ENCODE data around the gene NAPSA.
"Not testable (repeated sequence)": the region's sequence is repeated elsewhere in the genome, so short reads cannot be mapped to it uniquely, and the experiment has no call there.

Gene NAPSA

DNA sequence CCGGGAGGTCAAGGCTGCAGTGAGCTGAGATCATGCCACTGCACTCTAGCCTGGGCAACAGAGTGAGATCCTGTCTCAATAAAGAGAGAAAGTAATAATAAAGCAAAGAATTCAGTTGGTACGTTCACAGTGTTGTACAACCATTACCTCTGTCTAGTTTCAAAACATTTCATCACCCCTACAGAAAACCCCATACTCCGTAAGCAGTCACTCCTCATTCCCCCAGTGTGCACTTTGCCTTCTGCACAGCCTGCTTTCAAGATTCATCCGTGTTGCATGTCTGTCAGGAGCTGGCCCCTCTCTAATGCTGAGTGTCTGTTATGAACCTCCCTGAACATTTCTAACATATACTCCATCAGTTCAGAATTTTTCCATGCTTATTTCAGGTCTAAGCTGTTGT is 28.1 kb upstream of the NAPSA start:
- Mint-ChIP-seq H3K9me3 (no peaks in the 10 kb centered on the region), H3K27ac (no peak overlapping the region), H3K36me3 (ENCODE audit: low read depth) (peaks cover 34% of the 10 kb centered on the region), H3K4me1 (ENCODE audit: low read depth) (no peaks in the 10 kb centered on the region), H3K27me3 (ENCODE audit: low read depth) (no peaks in the 10 kb centered on the region), H3K4me3 (no peak overlapping the region)
- no peak for DNase-seq (ENCODE audit: low spot score)

DNA sequence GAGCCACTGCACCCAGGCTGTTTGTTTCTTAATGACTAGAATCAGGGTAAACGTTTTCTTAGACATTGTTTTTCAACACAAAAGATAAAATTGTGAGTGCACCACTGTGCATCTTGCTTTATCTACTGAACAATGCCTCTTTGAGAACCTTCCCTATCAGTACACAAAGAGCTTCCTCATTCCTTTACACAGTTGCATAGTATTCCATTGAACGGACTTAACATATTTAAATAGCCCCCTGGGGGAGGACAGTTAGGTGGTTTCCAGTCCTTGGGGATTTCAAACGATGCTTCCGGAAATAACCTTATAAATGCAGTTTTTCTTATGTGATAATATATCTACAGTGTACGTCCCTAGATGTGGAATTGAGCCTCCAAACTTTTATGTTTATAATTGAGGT is 27.3 kb upstream of the NAPSA start:
- Mint-ChIP-seq H3K36me3 (ENCODE audit: low read depth) (peaks cover 32% of the 10 kb centered on the region), H3K27ac (no peak overlapping the region), H3K9me3 (no peaks in the 10 kb centered on the region), H3K4me1 (ENCODE audit: low read depth) (no peaks in the 10 kb centered on the region), H3K4me3 (no peak overlapping the region), H3K27me3 (ENCODE audit: low read depth) (no peaks in the 10 kb centered on the region)
- no peak for DNase-seq (ENCODE audit: low spot score)

DNA sequence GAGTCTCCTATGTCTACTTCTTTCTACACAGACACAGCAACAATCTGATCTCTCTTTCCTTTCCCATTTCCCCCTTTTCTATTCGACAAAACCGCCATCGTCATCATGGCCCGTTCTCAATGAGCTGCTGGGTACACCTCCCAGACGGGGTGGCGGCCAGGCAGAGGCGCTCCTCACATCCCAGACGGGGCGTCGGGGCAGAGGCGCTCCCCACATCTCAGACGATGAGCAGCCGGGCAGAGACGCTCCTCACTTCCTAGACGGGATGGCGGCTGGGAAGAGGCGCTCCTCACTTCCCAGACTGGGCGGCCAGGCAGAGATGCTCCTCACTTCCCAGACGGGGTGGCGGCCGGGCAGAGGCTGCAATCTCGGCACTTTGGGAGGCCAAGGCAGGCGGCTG is 25.5 kb upstream of the NAPSA start:
- not testable (repeated sequence) for H3K27ac Mint-ChIP-seq; H3K27me3 Mint-ChIP-seq (ENCODE audit: low read depth); H3K9me3 Mint-ChIP-seq; H3K4me1 Mint-ChIP-seq (ENCODE audit: low read depth); H3K4me3 Mint-ChIP-seq; DNase-seq (ENCODE audit: low spot score)
- H3K36me3 Mint-ChIP-seq (ENCODE audit: low read depth) = peaks cover 33% of the 10 kb centered on the region

DNA sequence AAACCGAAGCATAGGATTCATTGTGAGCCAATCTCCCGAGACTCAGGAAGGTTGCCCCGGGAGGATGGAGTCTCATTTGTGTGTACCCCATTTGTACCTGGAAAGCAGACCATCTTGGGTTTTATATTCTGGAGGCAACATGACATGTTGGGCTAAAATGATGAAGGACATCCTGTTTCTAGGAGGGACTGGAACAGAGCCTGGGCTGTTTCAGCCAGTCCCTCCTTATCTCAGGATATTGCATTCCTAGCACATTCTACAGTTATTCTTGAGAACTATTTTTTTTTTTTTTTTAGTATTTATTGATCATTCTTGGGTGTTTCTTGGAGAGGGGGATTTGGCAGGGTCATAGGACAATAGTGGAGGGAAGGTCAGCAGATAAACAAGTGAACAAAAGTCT is 24.9 kb upstream of the NAPSA start:
- H3K4me3 Mint-ChIP-seq; H3K27ac Mint-ChIP-seq; H3K4me1 Mint-ChIP-seq (ENCODE audit: low read depth); H3K27me3 Mint-ChIP-seq (ENCODE audit: low read depth); DNase-seq (ENCODE audit: low spot score); H3K9me3 Mint-ChIP-seq: not testable (repeated sequence)
- H3K36me3 Mint-ChIP-seq (ENCODE audit: low read depth) = peaks cover 32% of the 10 kb centered on the region

DNA sequence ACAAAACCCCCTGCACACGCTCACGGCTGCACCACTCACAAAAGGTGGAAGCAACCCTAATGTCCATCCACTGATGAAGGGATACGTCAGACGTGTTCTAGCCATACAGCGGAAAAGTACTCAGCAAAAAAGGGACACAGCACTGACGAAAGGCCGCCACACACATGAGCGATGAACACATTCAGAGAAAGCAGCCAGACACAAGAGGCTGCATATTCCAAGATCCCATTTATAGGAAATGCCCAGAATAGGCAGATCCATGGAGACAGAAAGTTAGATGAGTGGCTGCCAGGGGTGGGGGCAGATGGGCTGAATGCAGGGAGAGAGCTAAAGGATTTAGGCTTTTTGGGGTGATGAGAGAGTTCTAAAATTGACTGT is 22.4 kb upstream of the NAPSA start:
- Mint-ChIP-seq H3K9me3 (no peaks in the 10 kb centered on the region), H3K4me3 (peak overlapping the region; percentile 2), H3K36me3 (ENCODE audit: low read depth) (peaks cover 28% of the 10 kb centered on the region), H3K27ac (no peak overlapping the region), H3K4me1 (ENCODE audit: low read depth) (peaks cover 20% of the 10 kb centered on the region), H3K27me3 (ENCODE audit: low read depth) (no peaks in the 10 kb centered on the region)
- DNase-seq (ENCODE audit: low spot score) = no peak

DNA sequence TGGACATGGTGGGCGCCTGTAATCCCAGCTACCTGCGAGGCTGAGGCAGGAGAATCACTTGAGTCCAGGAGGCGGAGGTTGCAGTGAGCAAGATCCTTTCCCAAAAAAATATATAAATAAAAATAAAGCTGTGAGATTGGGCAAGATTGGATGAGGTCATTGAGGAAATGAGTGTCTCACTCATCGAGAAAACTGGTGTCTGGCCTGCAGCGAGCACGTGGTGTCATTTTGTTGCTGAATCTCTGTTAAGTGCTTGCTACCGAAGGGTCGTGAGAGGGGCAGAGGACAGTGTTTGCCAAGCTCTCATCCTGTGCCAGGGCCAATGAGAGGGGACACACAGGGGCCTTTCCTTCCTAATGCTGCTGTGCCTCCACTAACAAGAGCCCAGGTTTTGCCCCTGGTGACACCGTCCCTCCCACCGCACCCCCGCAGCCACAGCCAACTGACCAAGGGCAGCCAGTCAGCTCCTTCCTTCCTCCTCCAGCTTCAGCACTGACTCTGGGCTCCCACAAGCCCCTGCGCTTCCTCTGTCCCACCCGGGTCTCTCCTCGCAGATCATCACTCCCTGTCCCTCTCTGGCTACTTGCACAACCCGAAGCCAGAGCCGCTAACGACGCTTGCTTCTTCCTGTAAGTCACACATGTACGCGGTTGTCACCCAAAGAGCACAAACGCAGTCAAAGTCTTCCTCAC is 21.9 kb upstream of the NAPSA start:
- Mint-ChIP-seq H3K27ac (no peak overlapping the region), H3K9me3 (no peaks in the 10 kb centered on the region), H3K36me3 (ENCODE audit: low read depth) (peaks cover 28% of the 10 kb centered on the region), H3K27me3 (ENCODE audit: low read depth) (no peaks in the 10 kb centered on the region), H3K4me3 (peak overlapping the region; percentile 2), H3K4me1 (ENCODE audit: low read depth) (peaks cover 20% of the 10 kb centered on the region)
- DNase-seq (ENCODE audit: low spot score) = no peak

DNA sequence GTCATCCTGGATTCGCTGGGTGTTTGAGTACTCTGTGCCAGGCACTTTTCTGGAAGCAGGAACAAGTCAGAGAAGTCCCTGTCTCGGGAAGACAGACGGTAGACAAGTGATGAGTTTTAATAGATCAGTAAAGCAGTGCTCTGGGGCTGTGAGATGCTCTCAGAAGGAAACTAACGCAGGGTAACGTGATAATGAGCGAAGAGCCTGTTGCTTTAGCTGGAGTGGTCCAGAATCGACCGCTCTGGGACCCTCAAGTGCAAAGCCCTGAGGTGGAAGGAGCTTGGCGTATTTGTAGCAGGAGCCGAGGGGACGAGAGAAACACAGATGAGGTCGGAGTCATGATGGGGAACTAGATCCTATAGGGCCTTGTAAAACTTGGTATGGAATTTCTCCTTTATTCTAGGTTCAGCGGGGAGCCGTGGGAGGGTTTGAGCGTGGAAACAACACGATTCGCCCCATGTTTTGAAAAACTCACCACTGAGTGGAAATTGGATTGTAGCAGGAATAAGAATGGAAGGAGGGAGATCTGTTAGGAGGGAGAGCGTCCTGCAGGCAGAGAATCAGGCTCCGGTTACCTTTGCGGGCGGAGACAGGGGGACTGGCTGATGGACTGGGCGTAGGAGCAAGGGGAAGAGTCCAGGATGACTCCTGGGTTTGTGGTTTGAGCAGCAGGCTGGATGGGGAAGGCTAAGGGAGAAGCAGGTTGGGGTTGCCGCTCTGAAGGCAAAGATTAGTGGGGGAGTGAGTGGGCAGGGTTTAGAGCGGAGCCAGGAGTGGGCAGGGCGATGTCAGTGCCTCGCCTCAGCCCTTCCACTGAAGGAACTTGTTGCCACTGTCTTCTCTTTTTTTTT is 19.5 kb upstream of the NAPSA start:
- Mint-ChIP-seq H3K4me1 (ENCODE audit: low read depth) (peaks cover 20% of the 10 kb centered on the region), H3K36me3 (ENCODE audit: low read depth) (peaks cover 29% of the 10 kb centered on the region)

DNA sequence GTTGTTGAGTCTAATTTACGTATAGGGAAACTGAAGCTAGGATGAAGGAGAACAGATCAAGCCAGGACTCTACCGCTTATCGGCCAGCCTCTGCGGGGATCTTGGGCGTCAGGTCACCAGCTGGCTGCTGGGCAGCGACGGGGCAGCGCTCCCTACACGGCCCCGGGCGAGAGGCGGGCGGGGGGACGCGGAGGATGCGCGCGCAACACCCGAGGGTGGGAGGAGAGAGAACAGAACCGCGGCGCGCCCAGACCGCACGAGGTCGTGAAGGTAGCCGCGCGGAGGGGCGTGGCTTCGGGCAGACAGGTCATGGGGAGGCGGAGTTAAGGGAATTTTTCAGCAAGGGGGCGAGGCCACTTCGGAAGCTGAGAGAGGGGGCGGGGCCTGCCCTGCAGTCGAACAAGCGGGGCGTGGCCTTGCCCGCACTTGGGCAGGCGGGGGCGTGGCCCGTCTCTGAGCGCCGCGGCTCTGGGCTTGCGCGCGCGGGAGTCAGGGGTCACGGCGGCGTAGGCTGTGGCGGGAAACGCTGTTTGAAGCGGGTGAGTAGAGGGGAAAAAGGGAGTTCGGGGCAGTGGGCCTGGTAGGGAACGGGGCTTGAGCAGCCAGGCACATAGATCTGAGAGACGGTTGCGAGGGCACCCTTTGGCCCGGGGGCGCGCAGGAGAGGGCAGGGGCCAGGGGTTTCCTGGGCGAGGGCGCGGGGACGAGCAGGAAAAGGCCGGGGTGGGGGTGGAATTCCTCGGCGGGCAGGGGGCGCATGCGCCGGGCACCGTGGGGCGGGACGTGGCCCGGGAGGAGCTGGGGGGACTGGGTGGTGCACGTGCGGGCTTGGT is 18.6 kb upstream of the NAPSA start, which contains the start of gene POLD1:
TSS of gene POLD1 (plus strand) at position 496 of the 833 bp plus-strand sequence. CDS start 14,505 bp downstream, outside the sequence.
- Mint-ChIP-seq H3K27ac (peak within 1 kb of the TSS; percentile 98), H3K4me3 (peak within 1 kb of the TSS; percentile 97), H3K36me3 (ENCODE audit: low read depth) (peaks cover 38% of the 10 kb centered on the region), H3K27me3 (ENCODE audit: low read depth) (no peaks in the 10 kb centered on the region), H3K9me3 (no peaks in the 10 kb centered on the region), H3K4me1 (ENCODE audit: low read depth) (peaks cover 23% of the 10 kb centered on the region)
- peak; percentile 99 for DNase-seq (ENCODE audit: low spot score)

More for the DNA sequence above, 19.5 kb upstream of the NAPSA start:
- peak overlapping the region; percentile 98 for H3K27ac Mint-ChIP-seq
- H3K27me3 Mint-ChIP-seq (ENCODE audit: low read depth) = no peaks in the 10 kb centered on the region
- H3K4me3 Mint-ChIP-seq = peak overlapping the region; percentile 97
- no peaks in the 10 kb centered on the region for H3K9me3 Mint-ChIP-seq
- DNase-seq (ENCODE audit: low spot score) = no peak

DNA sequence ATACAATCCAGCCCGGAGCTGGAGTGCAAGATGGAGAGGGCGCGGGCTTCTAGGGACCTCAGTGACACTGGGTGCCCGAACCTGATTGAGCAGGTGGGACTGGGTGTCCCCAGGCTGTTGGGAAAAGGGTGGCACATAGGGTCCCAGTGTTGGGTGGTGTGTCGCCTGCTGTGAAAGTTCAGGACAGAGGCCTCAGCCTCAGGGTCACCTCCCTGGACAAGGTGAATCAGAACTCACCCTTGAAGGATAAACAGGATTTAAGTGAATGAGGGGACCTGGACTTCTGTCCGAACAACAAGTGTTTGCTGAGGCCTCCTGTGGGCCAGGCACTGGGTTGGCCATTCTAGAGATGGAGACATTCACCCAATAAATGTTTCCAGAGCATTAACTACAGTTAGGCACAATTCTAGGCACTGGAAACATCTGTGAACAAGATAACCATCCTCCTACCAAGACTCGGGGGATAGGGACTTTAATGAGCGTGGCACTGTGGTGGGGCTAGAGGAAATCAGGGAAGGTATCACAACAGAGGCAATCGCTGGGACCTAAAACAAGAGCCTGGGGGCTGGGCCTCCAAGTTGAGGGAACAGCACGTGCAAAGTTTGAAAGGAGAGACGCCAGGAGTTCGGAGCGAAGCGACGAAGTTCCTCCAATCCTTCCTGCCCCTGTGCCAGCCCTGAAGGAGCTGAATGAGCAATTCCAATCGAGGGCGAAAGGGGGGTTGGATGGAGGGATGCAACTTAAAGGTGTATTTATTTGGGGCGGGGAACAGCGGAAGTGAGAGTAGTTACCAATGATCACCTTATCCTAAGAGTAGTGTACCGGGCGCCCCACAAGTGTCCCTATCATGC is 17.8 kb upstream of the NAPSA start:
- Mint-ChIP-seq H3K4me1 (ENCODE audit: low read depth) (peaks cover 23% of the 10 kb centered on the region), H3K27ac (peak overlapping the region; percentile 98), H3K36me3 (ENCODE audit: low read depth) (peaks cover 40% of the 10 kb centered on the region), H3K9me3 (no peaks in the 10 kb centered on the region), H3K4me3 (peak overlapping the region; percentile 97), H3K27me3 (ENCODE audit: low read depth) (no peaks in the 10 kb centered on the region)
- no peak for DNase-seq (ENCODE audit: low spot score)

DNA sequence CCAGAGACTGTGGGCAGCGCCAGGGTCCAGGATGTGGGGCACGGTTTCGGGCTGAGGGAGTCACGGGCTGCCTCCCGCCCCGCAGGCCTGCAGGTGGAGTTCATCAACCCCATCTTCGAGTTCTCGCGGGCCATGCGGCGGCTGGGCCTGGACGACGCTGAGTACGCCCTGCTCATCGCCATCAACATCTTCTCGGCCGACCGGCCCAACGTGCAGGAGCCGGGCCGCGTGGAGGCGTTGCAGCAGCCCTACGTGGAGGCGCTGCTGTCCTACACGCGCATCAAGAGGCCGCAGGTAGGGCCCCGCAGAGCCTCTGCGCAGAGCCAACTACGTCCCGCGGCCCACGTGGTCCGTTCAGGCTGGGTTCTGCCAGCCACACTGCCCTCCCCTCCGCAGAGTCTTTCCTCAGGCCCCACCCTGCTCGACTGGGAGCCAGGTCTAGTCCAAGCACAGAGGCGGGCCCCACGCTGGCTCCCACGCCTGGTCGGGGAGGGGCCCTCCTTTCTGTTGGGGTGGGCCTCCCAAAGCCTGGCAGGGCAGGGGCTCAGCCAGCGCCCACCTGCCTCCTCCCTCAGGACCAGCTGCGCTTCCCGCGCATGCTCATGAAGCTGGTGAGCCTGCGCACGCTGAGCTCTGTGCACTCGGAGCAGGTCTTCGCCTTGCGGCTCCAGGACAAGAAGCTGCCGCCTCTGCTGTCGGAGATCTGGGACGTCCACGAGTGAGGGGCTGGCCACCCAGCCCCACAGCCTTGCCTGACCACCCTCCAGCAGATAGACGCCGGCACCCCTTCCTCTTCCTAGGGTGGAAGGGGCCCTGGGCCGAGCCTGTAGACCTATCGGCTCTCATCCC is 16.7 kb upstream of the NAPSA start:
- H3K36me3 Mint-ChIP-seq (ENCODE audit: low read depth) = peaks cover 47% of the 10 kb centered on the region

DNA sequence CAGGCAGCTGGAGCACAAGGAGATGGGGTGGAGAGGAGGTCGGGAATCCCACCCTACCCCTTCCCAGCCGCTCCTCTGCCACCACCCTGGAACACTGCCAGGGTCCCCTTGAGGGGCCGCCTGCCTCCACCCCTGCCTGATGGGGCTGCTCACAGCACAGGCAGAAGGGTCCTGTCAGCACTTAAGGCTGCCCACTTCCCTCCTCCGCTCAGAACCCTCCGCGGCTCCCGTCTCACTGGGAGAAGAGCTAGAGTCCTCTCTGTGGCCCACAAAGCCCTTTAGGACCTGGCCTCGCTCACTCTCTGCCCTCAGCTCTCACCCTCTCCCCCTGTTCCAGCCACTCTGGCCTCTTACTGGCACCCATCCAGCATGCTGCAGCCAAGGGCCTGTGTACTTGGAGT is 15.3 kb upstream of the NAPSA start:
- Mint-ChIP-seq H3K4me1 (ENCODE audit: low read depth) (peaks cover 27% of the 10 kb centered on the region), H3K9me3 (no peaks in the 10 kb centered on the region), H3K27me3 (ENCODE audit: low read depth) (no peaks in the 10 kb centered on the region), H3K27ac (no peak overlapping the region), H3K4me3 (no peak overlapping the region), H3K36me3 (ENCODE audit: low read depth) (peaks cover 50% of the 10 kb centered on the region)
- no peak for DNase-seq (ENCODE audit: low spot score)

More for the DNA sequence above, 16.7 kb upstream of the NAPSA start:
- DNase-seq (ENCODE audit: low spot score) = no peak
- Mint-ChIP-seq H3K4me3 (no peak overlapping the region), H3K9me3 (no peaks in the 10 kb centered on the region), H3K27me3 (ENCODE audit: low read depth) (no peaks in the 10 kb centered on the region), H3K27ac (no peak overlapping the region), H3K4me1 (ENCODE audit: low read depth) (peaks cover 27% of the 10 kb centered on the region)

DNA sequence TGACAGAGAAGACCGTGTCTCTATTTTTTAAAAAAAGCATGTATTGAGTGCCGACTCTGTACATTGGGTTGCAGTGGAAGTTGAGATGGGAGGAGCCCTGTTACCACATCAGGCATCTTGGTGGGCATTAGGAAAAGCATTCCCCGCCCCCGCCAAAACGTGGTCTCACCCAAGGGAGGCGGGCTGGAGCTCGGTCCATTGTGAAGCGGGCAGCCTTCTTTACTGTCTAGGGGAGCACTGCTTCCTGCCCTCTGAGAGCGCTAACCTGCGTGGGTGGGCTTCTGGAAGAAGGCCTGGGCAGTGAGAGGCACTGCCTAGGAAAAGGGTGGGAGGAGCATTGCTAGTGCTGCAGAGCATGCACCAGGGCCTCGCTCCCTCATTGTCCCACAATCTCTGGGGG is 14.7 kb upstream of the NAPSA start:
- Mint-ChIP-seq H3K36me3 (ENCODE audit: low read depth) (peaks cover 49% of the 10 kb centered on the region), H3K27me3 (ENCODE audit: low read depth) (no peaks in the 10 kb centered on the region), H3K4me3 (no peak overlapping the region), H3K9me3 (no peaks in the 10 kb centered on the region), H3K27ac (no peak overlapping the region), H3K4me1 (ENCODE audit: low read depth) (peaks cover 25% of the 10 kb centered on the region)
- DNase-seq (ENCODE audit: low spot score) = no peak

Data from T-helper 2 cell treated with Interferon-gamma antibody and Interleukin-4, amounts not matched to agents 5 μg/mL and 100 μg/mL, for 36 hours (primary cell).